HCT116 (cell line): ENCODE measurements around the gene ZNF471.

Source experiments
- MAX ChIP-seq: IDR thresholded peaks from 2 replicates; pipeline ENCODE4 v1.6.1; 2012
- POLR2A ChIP-seq: IDR thresholded peaks from 2 replicates; pipeline ENCODE4 v1.7.0; 2011; ENCODE audit warnings: borderline replicate concordance; ENCODE audit not compliant: insufficient read depth, insufficient read length; ENCODE audit errors: extremely low read depth
- TF ChIP-seq, protein P1 (sequence below), 3 experiments: fragments of 200-600 bp in 1 of 3; sonication (generic) in 1 of 3; IDR thresholded peaks in 2 of 3; conservative IDR thresholded peaks in 1 of 3; 2 replicates each; pipeline ENCODE4 v1.5.1; 2012 to 2017; ENCODE audit warnings: low read depth in 2 of 3, low read length in 2 of 3, antibody characterized with exemption in 1 of 3, borderline replicate concordance in 1 of 3, control low read depth in 1 of 3, mild to moderate bottlenecking in 1 of 3, mixed read lengths in 1 of 3, mixed run types in 1 of 3, moderate library complexity in 1 of 3; ENCODE audit not compliant: insufficient read depth in 1 of 3

DNA sequence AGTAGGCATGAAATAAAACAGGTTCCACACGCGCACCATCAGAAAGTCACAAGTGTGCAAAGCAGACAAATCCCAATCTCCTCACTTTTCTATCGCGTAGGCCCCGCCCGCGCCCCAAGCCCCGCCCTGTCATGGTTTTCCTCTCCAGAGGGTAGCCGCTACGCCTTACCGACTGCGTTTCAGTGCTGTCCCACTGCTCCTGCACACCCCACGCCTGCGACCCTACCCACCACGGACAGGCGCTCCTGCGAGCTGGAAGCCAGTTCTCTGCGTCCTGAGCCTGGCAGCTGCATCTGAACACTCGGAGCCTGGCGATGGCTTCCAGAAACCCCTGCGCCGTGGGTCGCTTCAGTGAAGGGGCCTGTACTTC is 59.2 kb downstream of the ZNF471 start:
- TF ChIP-seq MAX = no peak
- TF ChIP-seq, protein P1, sequence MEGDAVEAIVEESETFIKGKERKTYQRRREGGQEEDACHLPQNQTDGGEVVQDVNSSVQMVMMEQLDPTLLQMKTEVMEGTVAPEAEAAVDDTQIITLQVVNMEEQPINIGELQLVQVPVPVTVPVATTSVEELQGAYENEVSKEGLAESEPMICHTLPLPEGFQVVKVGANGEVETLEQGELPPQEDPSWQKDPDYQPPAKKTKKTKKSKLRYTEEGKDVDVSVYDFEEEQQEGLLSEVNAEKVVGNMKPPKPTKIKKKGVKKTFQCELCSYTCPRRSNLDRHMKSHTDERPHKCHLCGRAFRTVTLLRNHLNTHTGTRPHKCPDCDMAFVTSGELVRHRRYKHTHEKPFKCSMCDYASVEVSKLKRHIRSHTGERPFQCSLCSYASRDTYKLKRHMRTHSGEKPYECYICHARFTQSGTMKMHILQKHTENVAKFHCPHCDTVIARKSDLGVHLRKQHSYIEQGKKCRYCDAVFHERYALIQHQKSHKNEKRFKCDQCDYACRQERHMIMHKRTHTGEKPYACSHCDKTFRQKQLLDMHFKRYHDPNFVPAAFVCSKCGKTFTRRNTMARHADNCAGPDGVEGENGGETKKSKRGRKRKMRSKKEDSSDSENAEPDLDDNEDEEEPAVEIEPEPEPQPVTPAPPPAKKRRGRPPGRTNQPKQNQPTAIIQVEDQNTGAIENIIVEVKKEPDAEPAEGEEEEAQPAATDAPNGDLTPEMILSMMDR (IDR thresholded peaks at IDR 0.05 in 2 of 3, conservative IDR thresholded peaks at IDR 0.05 in 1 of 3; ENCODE audit: borderline replicate concordance in 1 of 3, insufficient read depth in 1 of 3, low read depth in 2 of 3, low read length in 2 of 3) = no peak
- TF ChIP-seq POLR2A = no peak
